Measurements from ENCODE around the gene BTBD2. TPM values are rescaled to one million over a fixed set of nuclear protein-coding genes. Genes with fewer than 3 reads are reported as not detected.
A peak's percentile ranks its signal among the peaks of the same experiment; 100 is the strongest.

The BTBD2 gene
- total and polyA plus RNA-seq, 2 of the 8 experiments (the other 6 are each of a cell fraction or from before 2014, with no cell fraction given), result 91.7 to 92.3 TPM

DNA sequence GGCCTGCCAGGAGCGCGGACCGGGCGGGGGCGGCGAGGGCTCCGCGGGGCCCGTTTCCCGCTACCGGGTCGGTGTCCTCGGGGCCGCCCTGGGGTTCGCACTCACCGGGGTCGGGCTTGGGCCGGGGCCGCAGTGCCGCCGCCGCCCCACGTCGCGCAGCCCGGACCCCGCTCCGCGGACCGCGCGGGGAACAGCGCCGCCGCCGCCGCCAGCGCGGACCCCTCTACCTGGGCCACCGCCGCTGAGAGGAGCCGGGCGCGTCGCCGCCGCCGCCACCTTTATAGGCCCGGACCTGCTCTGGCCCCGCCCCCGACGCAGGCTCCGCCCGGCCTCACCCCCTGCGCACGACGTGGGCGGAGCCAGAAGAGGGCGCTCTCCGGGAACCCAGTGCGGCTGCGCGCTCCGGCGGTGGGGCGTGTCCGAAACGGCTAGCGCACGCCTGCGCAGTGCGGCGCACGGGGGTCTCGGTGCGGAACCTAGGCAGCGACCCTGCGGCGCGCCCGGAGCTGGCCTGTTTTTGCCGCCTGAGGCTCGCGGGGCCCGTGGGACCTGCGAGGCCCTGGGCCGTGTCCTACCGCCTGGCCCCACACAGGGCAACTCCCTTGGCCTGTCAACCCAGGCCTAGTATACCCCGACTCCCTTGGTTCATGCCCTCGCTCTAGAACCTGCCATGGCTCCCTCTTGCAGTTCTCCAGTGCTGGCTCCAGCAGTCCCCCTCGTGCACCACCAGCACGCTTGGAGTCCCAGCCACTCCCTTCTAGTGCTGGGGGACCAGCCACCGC is 35.7 kb upstream of the BTBD2 start, which contains the start of gene MKNK2 (continued):
- no peak for TF ChIP-seq YY1 (IDR thresholded peaks at IDR 0.05; ENCODE audit: low read depth, low read length)
- peak in 1 of 2 experiments; percentile 100; a peak in 2 of 3 replicates for TF ChIP-seq POLR2A (IDR thresholded peaks at IDR 0.05; ENCODE audit: control extremely low read depth in 1 of 2, low read depth in 2 of 2, low read length in 2 of 2)
- peak; percentile 83 for TF ChIP-seq E2F6 (IDR thresholded peaks at IDR 0.05)
- TF ChIP-seq SP4 (IDR thresholded peaks at IDR 0.05; ENCODE audit: low read length), result peak; percentile 96
- TF ChIP-seq CREB1 (IDR thresholded peaks at IDR 0.05), result peak; percentile 88
- TF ChIP-seq SP1 (IDR thresholded peaks at IDR 0.05; ENCODE audit: low read depth, low read length), result peak; percentile 59; the same call in 1 of the 2 replicates
- peak; percentile 99 for TF ChIP-seq POLR2AphosphoS5 (IDR thresholded peaks at IDR 0.05; ENCODE audit: low read depth, low read length)
- no peak for TF ChIP-seq RNF2 (IDR thresholded peaks at IDR 0.05; ENCODE audit: borderline replicate concordance, low read depth, low read length, missing control alignments, poor library complexity, severe bottlenecking)
- no peak for TF ChIP-seq SRF (IDR thresholded peaks at IDR 0.05; ENCODE audit: low read depth, low read length)
- TF ChIP-seq HDAC6 (IDR thresholded peaks at IDR 0.05; ENCODE audit: low read depth, low read length), result no peak
- TF ChIP-seq EGR1 (IDR thresholded peaks at IDR 0.05; ENCODE audit: borderline replicate concordance, low read depth, low read length), result no peak; the same call in 1 of the 2 replicates
